Neural cell (in vitro differentiated cells): Measurements from ENCODE around the gene YY1AP1. TPM values are rescaled to one million over a fixed set of nuclear protein-coding genes. Genes with fewer than 3 reads are reported as not detected.
"Not testable (repeated sequence)": the region's sequence is repeated elsewhere in the genome, so short reads cannot be mapped to it uniquely, and the experiment has no call there.

ENCODE experiments used
- H2AFZ ChIP-seq: fragments of 200-600, 300-800 bp; sonication (generic), shearing (Covaris generic); 2 replicates; pipeline ENCODE4 v1.6.0; 2014; ENCODE audit warnings: low read depth, mild to moderate bottlenecking, antibody characterized with exemption, low read length, moderate library complexity
- H3F3A ChIP-seq: fragments of 200-600 bp; shearing (Covaris generic); 2 replicates; pipeline ENCODE4 v1.6.1; 2016; ENCODE audit warnings: mild to moderate bottlenecking, moderate library complexity, mixed read lengths, antibody characterized with exemption, low read length; ENCODE audit not compliant: insufficient read depth, poor library complexity, severe bottlenecking
- H3K27ac ChIP-seq: fragments of 200-600, 300-800 bp; sonication (generic), shearing (Covaris generic); 2 replicates; pipeline ENCODE4 v1.5.1; 2014; ENCODE audit warnings: mild to moderate bottlenecking, low read length, moderate library complexity
- H3K27me3 ChIP-seq: fragments of 300-800, 200-600 bp; sonication (generic), shearing (Covaris generic); 2 replicates; pipeline ENCODE4 v1.6.0; 2014; ENCODE audit warnings: mild to moderate bottlenecking, low read depth, low read length, moderate library complexity; ENCODE audit not compliant: insufficient read depth
- H3K36me3 ChIP-seq: fragments of 300-800, 200-600 bp; sonication (generic), shearing (Covaris generic); 2 replicates; pipeline ENCODE4 v1.5.1; 2014; ENCODE audit warnings: mild to moderate bottlenecking, antibody characterized with exemption, low read length, moderate library complexity; ENCODE audit not compliant: insufficient read depth
- H3K4me2 ChIP-seq: fragments of 300-800, 200-600 bp; sonication (generic), shearing (Covaris generic); 2 replicates; pipeline ENCODE4 v1.6.0; 2014; ENCODE audit warnings: mild to moderate bottlenecking, low read length
- H3K4me3 ChIP-seq: fragments of 300-800, 200-600 bp; sonication (generic), shearing (Covaris generic); 2 replicates; pipeline ENCODE4 v1.5.1; 2014; ENCODE audit warnings: mild to moderate bottlenecking, low read length, moderate library complexity
- H3K79me2 ChIP-seq: fragments of 200-600 bp; shearing (Covaris generic); replicated peaks from 2 replicates; pipeline ENCODE4 v1.6.0; 2014; ENCODE audit warnings: mild to moderate bottlenecking, low read length, moderate library complexity; ENCODE audit not compliant: insufficient read depth
- H3K9ac ChIP-seq: fragments of 300-800, 200-600 bp; sonication (generic), shearing (Covaris generic); 2 replicates; pipeline ENCODE4 v1.6.1; 2016; ENCODE audit warnings: mild to moderate bottlenecking, low read length, mixed read lengths
- H3K9me2 ChIP-seq: fragments of 200-600 bp; shearing (Covaris generic); 2 replicates; pipeline ENCODE4 v1.6.1; 2016; ENCODE audit warnings: mild to moderate bottlenecking, low read length, mixed read lengths; ENCODE audit not compliant: insufficient read depth
- H3K9me3 ChIP-seq: fragments of 200-600, 300-800 bp; sonication (generic), shearing (Covaris generic); 2 replicates; pipeline ENCODE4 v1.6.1; 2016; ENCODE audit warnings: mild to moderate bottlenecking, mixed run types, low read length, moderate library complexity, mixed read lengths
- H4K20me1 ChIP-seq: fragments of 200-600 bp; shearing (Covaris generic); 2 replicates; pipeline ENCODE4 v1.6.1; 2016; ENCODE audit warnings: mild to moderate bottlenecking, mixed run types; ENCODE audit not compliant: insufficient read depth
- EP300 ChIP-seq: fragments of 450-650 bp; conservative IDR thresholded peaks from 2 replicates; pipeline ENCODE4 v1.6.1; 2014; ENCODE audit warnings: antibody characterized with exemption, mild to moderate bottlenecking, moderate library complexity; ENCODE audit not compliant: poor library complexity, severe bottlenecking
- EZH2 ChIP-seq: fragments of 200-600, 300-800 bp; shearing (Covaris generic), sonication (generic); IDR thresholded peaks from 2 replicates; pipeline ENCODE4 v1.6.1; 2014; ENCODE audit warnings: antibody characterized with exemption, low read length, borderline replicate concordance, mild to moderate bottlenecking; ENCODE audit not compliant: insufficient read depth, poor library complexity, severe bottlenecking
- MXI1 ChIP-seq: fragments of 450-650 bp; conservative IDR thresholded peaks from 2 replicates; pipeline ENCODE4 v1.6.1; 2014; ENCODE audit warnings: antibody characterized with exemption, mild to moderate bottlenecking; ENCODE audit not compliant: poor library complexity, severe bottlenecking
- POLR2AphosphoS5 ChIP-seq: IDR thresholded peaks from 2 replicates; pipeline ENCODE4 v1.6.1; 2012
- RAD21 ChIP-seq: fragments of 450-650 bp; conservative IDR thresholded peaks from 2 replicates; pipeline ENCODE4 v1.6.1; 2014; ENCODE audit warnings: antibody characterized with exemption, mild to moderate bottlenecking, moderate library complexity
- SMC3 ChIP-seq: fragments of 450-650 bp; conservative IDR thresholded peaks from 2 replicates; pipeline ENCODE4 v1.6.1; 2014; ENCODE audit warnings: antibody characterized with exemption, mild to moderate bottlenecking, moderate library complexity; ENCODE audit not compliant: poor library complexity
- TAF1 ChIP-seq: IDR thresholded peaks from 2 replicates; pipeline ENCODE4 v1.6.1; 2012; ENCODE audit warnings: low read depth
- polyA plus RNA-seq: library from polyadenylated mRNA; depleted of rRNA; stranded (reverse); fragments of >200 nt; gene quantifications from 2 replicates; pipeline ENCODE4 v1.2.3, GENCODE V29; 2014
- TF ChIP-seq, protein P1 (sequence below): fragments of 450-650 bp; IDR thresholded peaks from 2 replicates; pipeline ENCODE4 v1.5.1; 2014; ENCODE audit warnings: antibody characterized with exemption, mild to moderate bottlenecking, moderate library complexity; ENCODE audit not compliant: poor library complexity, severe bottlenecking
- TF ChIP-seq, protein P2 (sequence below): IDR thresholded peaks from 2 replicates; pipeline ENCODE4 v1.6.1; 2012; ENCODE audit warnings: borderline replicate concordance

YY1AP1 gene
- polyA plus RNA-seq, 1 donor from 2014 or later = 44.0 TPM

DNA sequence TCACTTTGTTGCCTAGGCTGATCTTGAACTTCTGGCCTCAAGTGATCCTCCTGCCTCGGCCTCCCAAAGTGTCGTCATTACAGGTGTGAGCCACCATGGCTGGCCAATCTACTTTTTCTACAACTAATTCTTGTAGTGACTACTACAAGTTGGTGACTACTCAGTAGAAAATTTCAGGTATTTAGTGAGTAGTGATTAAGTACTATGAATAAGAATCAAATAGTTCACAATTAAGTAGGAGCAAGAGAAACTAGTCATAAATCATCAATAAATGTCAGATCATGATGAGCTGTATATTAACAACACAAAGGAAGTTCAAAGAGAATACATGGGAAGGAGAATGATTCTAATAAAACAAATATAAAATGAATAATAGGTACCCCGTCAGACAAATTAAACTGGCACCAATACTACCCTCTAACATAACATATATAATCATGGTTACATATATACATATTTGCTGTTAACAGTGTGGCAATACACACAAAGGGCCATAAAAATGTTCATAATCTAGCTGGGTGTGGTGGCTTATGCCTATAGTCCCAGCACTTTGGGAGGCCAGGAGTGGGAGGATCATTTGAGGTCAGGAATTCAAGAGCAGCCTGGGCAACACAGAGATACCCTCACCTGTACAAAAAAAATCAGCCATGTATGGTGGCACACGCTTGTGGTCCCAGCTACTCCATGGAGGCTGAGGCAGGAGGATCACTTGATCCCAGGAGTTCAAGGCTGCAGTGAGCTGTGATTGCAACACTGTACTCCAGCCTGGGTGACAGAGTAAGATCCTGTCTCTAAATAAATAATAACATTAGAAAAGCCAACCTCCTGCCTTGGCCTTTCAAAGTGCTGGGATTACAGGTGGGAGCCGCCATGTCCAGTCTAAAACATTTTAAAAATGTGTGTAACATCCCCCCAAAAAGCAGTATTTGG is 19.1 kb downstream of the YY1AP1 start:
- Histone ChIP-seq H3K9ac (no peak overlapping the region), H3K9me2 (no peaks in the 10 kb centered on the region), H3K4me3 (no peak overlapping the region), H3K79me2 (no peaks in the 10 kb centered on the region), H3K9me3 (no peaks in the 10 kb centered on the region), H4K20me1 (no peaks in the 10 kb centered on the region), H3K27me3 (no peaks in the 10 kb centered on the region), H3K36me3 (no peaks in the 10 kb centered on the region), H3K4me2 (no peak overlapping the region), H3F3A (no peaks in the 10 kb centered on the region), H3K27ac (no peak overlapping the region), H2AFZ (no peak overlapping the region)
- TF ChIP-seq EP300 (no peak), SMC3 (no peak), MXI1 (no peak), RAD21 (no peak), POLR2AphosphoS5 (no peak), EZH2 (no peak), TAF1 (no peak)
- TF ChIP-seq, protein P1, sequence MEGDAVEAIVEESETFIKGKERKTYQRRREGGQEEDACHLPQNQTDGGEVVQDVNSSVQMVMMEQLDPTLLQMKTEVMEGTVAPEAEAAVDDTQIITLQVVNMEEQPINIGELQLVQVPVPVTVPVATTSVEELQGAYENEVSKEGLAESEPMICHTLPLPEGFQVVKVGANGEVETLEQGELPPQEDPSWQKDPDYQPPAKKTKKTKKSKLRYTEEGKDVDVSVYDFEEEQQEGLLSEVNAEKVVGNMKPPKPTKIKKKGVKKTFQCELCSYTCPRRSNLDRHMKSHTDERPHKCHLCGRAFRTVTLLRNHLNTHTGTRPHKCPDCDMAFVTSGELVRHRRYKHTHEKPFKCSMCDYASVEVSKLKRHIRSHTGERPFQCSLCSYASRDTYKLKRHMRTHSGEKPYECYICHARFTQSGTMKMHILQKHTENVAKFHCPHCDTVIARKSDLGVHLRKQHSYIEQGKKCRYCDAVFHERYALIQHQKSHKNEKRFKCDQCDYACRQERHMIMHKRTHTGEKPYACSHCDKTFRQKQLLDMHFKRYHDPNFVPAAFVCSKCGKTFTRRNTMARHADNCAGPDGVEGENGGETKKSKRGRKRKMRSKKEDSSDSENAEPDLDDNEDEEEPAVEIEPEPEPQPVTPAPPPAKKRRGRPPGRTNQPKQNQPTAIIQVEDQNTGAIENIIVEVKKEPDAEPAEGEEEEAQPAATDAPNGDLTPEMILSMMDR = no peak
- TF ChIP-seq, protein P2, sequence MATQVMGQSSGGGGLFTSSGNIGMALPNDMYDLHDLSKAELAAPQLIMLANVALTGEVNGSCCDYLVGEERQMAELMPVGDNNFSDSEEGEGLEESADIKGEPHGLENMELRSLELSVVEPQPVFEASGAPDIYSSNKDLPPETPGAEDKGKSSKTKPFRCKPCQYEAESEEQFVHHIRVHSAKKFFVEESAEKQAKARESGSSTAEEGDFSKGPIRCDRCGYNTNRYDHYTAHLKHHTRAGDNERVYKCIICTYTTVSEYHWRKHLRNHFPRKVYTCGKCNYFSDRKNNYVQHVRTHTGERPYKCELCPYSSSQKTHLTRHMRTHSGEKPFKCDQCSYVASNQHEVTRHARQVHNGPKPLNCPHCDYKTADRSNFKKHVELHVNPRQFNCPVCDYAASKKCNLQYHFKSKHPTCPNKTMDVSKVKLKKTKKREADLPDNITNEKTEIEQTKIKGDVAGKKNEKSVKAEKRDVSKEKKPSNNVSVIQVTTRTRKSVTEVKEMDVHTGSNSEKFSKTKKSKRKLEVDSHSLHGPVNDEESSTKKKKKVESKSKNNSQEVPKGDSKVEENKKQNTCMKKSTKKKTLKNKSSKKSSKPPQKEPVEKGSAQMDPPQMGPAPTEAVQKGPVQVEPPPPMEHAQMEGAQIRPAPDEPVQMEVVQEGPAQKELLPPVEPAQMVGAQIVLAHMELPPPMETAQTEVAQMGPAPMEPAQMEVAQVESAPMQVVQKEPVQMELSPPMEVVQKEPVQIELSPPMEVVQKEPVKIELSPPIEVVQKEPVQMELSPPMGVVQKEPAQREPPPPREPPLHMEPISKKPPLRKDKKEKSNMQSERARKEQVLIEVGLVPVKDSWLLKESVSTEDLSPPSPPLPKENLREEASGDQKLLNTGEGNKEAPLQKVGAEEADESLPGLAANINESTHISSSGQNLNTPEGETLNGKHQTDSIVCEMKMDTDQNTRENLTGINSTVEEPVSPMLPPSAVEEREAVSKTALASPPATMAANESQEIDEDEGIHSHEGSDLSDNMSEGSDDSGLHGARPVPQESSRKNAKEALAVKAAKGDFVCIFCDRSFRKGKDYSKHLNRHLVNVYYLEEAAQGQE = no peak

DNA sequence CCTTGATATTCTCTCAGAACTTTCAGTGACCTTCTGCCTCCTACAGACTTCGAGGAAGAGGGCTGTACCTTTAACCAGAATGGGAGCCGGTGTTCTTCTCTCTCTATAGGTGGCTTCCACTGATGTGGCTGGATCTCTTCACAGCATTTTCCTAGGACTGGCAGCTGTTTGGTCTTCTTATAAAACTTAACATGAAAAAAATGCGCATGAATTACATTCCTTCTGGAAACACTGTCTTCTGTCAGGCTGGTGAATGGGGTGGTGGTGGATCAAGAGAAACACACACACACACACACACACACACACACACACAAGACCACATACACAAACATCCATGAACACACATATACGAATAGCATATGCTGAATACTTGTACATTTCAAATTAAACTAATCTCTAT is 27.3 kb downstream of the YY1AP1 start:
- H3K27ac ChIP-seq, H3K4me3 ChIP-seq, H3K4me2 ChIP-seq, H3K27me3 ChIP-seq, H3K79me2 ChIP-seq, H2AFZ ChIP-seq, H3K9me3 ChIP-seq, H3K9me2 ChIP-seq, H3K9ac ChIP-seq, H3K36me3 ChIP-seq, H3F3A ChIP-seq, H4K20me1 ChIP-seq: not testable (repeated sequence)
